ENCODE results near the gene SLX4IP. TPM values are rescaled to one million over a fixed set of nuclear protein-coding genes. Genes with fewer than 3 reads are reported as not detected.
A peak's percentile ranks its signal among the peaks of the same experiment; 100 is the strongest.

The SLX4IP gene
- total RNA-seq, 4 donors from 2014 or later: 1.3 to 3.0 (median 1.9) TPM

- ATAC-seq: no peak
- H3K36me3 ChIP-seq: peaks cover 0 to 100% of the 10 kb centered on the region in 2 donors
- no peak overlapping the region for H3K4me3 ChIP-seq
- H3K27me3 ChIP-seq: no peaks in the 10 kb centered on the region
- H3K27ac ChIP-seq: peak overlapping the region in 2 of 4 donors; percentile 2 to 21
- H3K4me1 ChIP-seq: peaks cover 0 to 13% (median 0%) of the 10 kb centered on the region in 3 donors
- H3K9me3 ChIP-seq: no peaks in the 10 kb centered on the region
- 75 to 95% methylated on average over 5 to 9 of the region's 14 CpGs for WGBS, 2 donors (ENCODE audit: low coverage in 1 of 2)
- TF ChIP-seq POLR2A (IDR thresholded peaks at IDR 0.05) (no peak), POLR2AphosphoS5 (IDR thresholded peaks at IDR 0.05) (no peak), EP300 (IDR thresholded peaks at IDR 0.05) (no peak)
- TF ChIP-seq, protein P1, sequence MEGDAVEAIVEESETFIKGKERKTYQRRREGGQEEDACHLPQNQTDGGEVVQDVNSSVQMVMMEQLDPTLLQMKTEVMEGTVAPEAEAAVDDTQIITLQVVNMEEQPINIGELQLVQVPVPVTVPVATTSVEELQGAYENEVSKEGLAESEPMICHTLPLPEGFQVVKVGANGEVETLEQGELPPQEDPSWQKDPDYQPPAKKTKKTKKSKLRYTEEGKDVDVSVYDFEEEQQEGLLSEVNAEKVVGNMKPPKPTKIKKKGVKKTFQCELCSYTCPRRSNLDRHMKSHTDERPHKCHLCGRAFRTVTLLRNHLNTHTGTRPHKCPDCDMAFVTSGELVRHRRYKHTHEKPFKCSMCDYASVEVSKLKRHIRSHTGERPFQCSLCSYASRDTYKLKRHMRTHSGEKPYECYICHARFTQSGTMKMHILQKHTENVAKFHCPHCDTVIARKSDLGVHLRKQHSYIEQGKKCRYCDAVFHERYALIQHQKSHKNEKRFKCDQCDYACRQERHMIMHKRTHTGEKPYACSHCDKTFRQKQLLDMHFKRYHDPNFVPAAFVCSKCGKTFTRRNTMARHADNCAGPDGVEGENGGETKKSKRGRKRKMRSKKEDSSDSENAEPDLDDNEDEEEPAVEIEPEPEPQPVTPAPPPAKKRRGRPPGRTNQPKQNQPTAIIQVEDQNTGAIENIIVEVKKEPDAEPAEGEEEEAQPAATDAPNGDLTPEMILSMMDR (IDR thresholded peaks at IDR 0.05): no peak
Observed at GRCh38 chr20:10644458-10645204, 209.5 kb downstream of the SLX4IP start.

GRCh38 chr20:10645205-10645570 is 210.1 kb downstream of the SLX4IP start:
- Histone ChIP-seq H3K36me3 (peaks cover 0 to 100% of the 10 kb centered on the region in 2 donors), H3K4me1 (peaks cover 0 to 9% (median 0%) of the 10 kb centered on the region in 3 donors), H3K27me3 (no peaks in the 10 kb centered on the region), H3K9me3 (no peaks in the 10 kb centered on the region), H3K4me3 (no peak overlapping the region), H3K27ac (peak overlapping the region in 2 of 4 donors; percentile 2 to 21)
- 89 to 100% methylated on average over 1 to 5 of the region's 10 CpGs for WGBS, 2 donors (ENCODE audit: low coverage in 1 of 2)
- TF ChIP-seq, protein P1 (IDR thresholded peaks at IDR 0.05): no peak
- no peak for TF ChIP-seq POLR2A (IDR thresholded peaks at IDR 0.05)
- no peak for TF ChIP-seq POLR2AphosphoS5 (IDR thresholded peaks at IDR 0.05)
- TF ChIP-seq EP300 (IDR thresholded peaks at IDR 0.05): no peak
- no peak for ATAC-seq

- Histone ChIP-seq H3K4me3 (no peak overlapping the region), H3K27ac (peak overlapping the region in 1 of 4 donors; percentile 24), H3K4me1 (peaks cover 0 to 13% (median 0%) of the 10 kb centered on the region in 3 donors), H3K9me3 (no peaks in the 10 kb centered on the region), H3K27me3 (no peaks in the 10 kb centered on the region), H3K36me3 (peaks cover 0 to 100% of the 10 kb centered on the region in 2 donors)
- WGBS, 2 donors (ENCODE audit: low coverage in 1 of 2): 67% methylated on average over 1 of the region's 4 CpGs; no CpG with 5 or more reads in 1 of the 2 donors
- TF ChIP-seq POLR2A (IDR thresholded peaks at IDR 0.05) (no peak), EP300 (IDR thresholded peaks at IDR 0.05) (no peak), POLR2AphosphoS5 (IDR thresholded peaks at IDR 0.05) (no peak)
- TF ChIP-seq, protein P1 (IDR thresholded peaks at IDR 0.05): no peak
- no peak for ATAC-seq
Observed at GRCh38 chr20:10646006-10646405, 210.9 kb downstream of the SLX4IP start.

GRCh38 chr20:10646886-10647420 is 211.8 kb downstream of the SLX4IP start:
- no peaks in the 10 kb centered on the region for H3K9me3 ChIP-seq
- no peaks in the 10 kb centered on the region for H3K27me3 ChIP-seq
- 87 to 100% methylated on average over 1 to 7 of the region's 9 CpGs for WGBS, 2 donors (ENCODE audit: low coverage in 1 of 2)
- no peak for TF ChIP-seq POLR2AphosphoS5 (IDR thresholded peaks at IDR 0.05)
- TF ChIP-seq POLR2A (IDR thresholded peaks at IDR 0.05): no peak
- no peak for TF ChIP-seq EP300 (IDR thresholded peaks at IDR 0.05)
- TF ChIP-seq, protein P1 (IDR thresholded peaks at IDR 0.05): no peak
- H3K36me3 ChIP-seq: peaks cover 0 to 98% of the 10 kb centered on the region in 2 donors
- no peak for ATAC-seq
- H3K4me3 ChIP-seq: no peak overlapping the region
- H3K4me1 ChIP-seq: peaks cover 0 to 23% (median 0%) of the 10 kb centered on the region in 3 donors
- H3K27ac ChIP-seq: peak overlapping the region in 2 of 4 donors; percentile 21 to 43

Measured in gastroesophageal sphincter (tissue), 4 donors.